Spleen (tissue), 11 donors: ENCODE results near the gene ITGA7. TPM values are rescaled to one million over a fixed set of nuclear protein-coding genes. Genes with fewer than 3 reads are reported as not detected.

ENCODE experiments used
- DNase-seq: peaks from one replicate; pipeline ENCODE4 v3.0.0-alpha.2; 2020
- H3K27ac ChIP-seq, 8 donors: fragments of 200-600 bp; sonication (generic) in 7 of 8; 1 replicate in 4 of 8; 2 replicates in 4 of 8; pipeline versions ENCODE4 v1.5.0 to v1.8.0; 2016 to 2021; ENCODE audit warnings: inconsistent platforms in 4 of 8, mild to moderate bottlenecking in 4 of 8, moderate library complexity in 1 of 8
- H3K27me3 ChIP-seq, 7 donors: fragments of 200-600 bp; sonication (generic) in 6 of 7; replicated peaks in 1 of 7; 1 replicate in 4 of 7; 2 replicates in 3 of 7; pipeline versions ENCODE4 v1.5.0 to v1.8.0; 2016 to 2021; ENCODE audit warnings: inconsistent platforms in 3 of 7, mild to moderate bottlenecking in 1 of 7
- H3K36me3 ChIP-seq, 6 donors: fragments of 200-600 bp; sonication (generic) in 5 of 6; 1 replicate in 4 of 6; 2 replicates in 2 of 6; pipeline versions ENCODE4 v1.5.0 to v1.8.0; 2016 to 2021; ENCODE audit warnings: inconsistent platforms in 2 of 6
- H3K4me1 ChIP-seq, 6 donors: fragments of 200-600 bp; sonication (generic) in 5 of 6; 1 replicate in 3 of 6; 2 replicates in 3 of 6; pipeline versions ENCODE4 v1.5.0 to v1.8.0; 2016 to 2021; ENCODE audit warnings: inconsistent platforms in 3 of 6
- H3K4me3 ChIP-seq, 8 donors: fragments of 200-600 bp; sonication (generic) in 7 of 8; 1 replicate in 4 of 8; 2 replicates in 4 of 8; pipeline versions ENCODE4 v1.5.0 to v1.8.0; 2016 to 2021; ENCODE audit warnings: inconsistent platforms in 4 of 8, mild to moderate bottlenecking in 4 of 8, moderate library complexity in 2 of 8
- H3K9me3 ChIP-seq, 8 donors: fragments of 200-600 bp; sonication (generic) in 7 of 8; 1 replicate in 4 of 8; 2 replicates in 4 of 8; pipeline versions ENCODE4 v1.5.0 to v1.8.0; 2016 to 2021; ENCODE audit warnings: inconsistent platforms in 4 of 8
- POLR2A ChIP-seq, 3 donors: fragments of 450-650 bp; IDR thresholded peaks; one replicate each; pipeline ENCODE4 v1.5.1; 2017; ENCODE audit warnings: antibody characterized with exemption in 3 of 3, mild to moderate bottlenecking in 1 of 3
- POLR2AphosphoS5 ChIP-seq, 3 donors: sonication (generic); formaldehyde crosslinking; IDR thresholded peaks; one replicate each; pipeline ENCODE4 v1.5.1; 2017; ENCODE audit warnings: antibody characterized with exemption in 3 of 3
- WGBS, 5 donors: extraction: QIAGEN DNeasy Blood & Tissue Kit in 3 of 5; methylation state at CpG; one replicate each; pipeline versions ENCODE4 v1.1.5 to v1.1.7; 2013 to 2018; 5-methylcytosine and 5-hydroxymethylcytosine counted together
- intact Hi-C: fragments of 100-400 bp; cut with DNase I; formaldehyde crosslinking; loops from one replicate; pipeline ENCODE4 v1.15.0; 2023; ENCODE audit warnings: low total_unique reads
- polyA plus RNA-seq, 3 donors: library from polyadenylated mRNA; stranded (reverse); fragments of 200-250 nt; gene quantifications; one replicate each; pipeline ENCODE4 v1.2.1, GENCODE V29; 2013
- total RNA-seq, 7 donors: library from RNA; depleted of rRNA in 3 of 7; stranded (reverse); fragments of >200 nt in 3 of 7; fragmentation: NEBNext Ultra II Directional in 4 of 7; extraction: Animal tissue kit (Norgen Biotek cat#: 25700) in 4 of 7; gene quantifications; one replicate each; pipeline versions ENCODE4 v1.1.0 to v1.2.1, GENCODE V29; 2016 to 2021
- TF ChIP-seq, protein P1 (sequence below), 11 experiments: fragments of 200-600 bp in 7 of 11; fragments of 450-650 bp in 4 of 11; sonication (generic) in 4 of 11; IDR thresholded peaks in 8 of 11; conservative IDR thresholded peaks in 3 of 11; 1 replicate in 7 of 11; 2 replicates in 4 of 11; pipeline versions ENCODE4 v1.4.0 to v1.8.0; 2016 to 2021; ENCODE audit warnings: antibody characterized with exemption in 11 of 11, inconsistent platforms in 4 of 11, mild to moderate bottlenecking in 1 of 11
- donor health status: healthy with polysubstance abuse.
- donor health status: DM: no; HTN: no; CAD: no; lungs with moderate emphysema.
- donor health status: DM: no; HTN: no; CAD: no.
- donor health status: Bipolar disorder and iron deficiency.
- donor health status: healthy.
- donor health status: DM: no; HTN: no; CAD: no.
- donor health status: DM: yes; HTN: yes; CAD: no.

Gene ITGA7
- total and polyA plus RNA-seq, 10 donors, result 4.4 to 93.2 (median 19.6) TPM

DNA sequence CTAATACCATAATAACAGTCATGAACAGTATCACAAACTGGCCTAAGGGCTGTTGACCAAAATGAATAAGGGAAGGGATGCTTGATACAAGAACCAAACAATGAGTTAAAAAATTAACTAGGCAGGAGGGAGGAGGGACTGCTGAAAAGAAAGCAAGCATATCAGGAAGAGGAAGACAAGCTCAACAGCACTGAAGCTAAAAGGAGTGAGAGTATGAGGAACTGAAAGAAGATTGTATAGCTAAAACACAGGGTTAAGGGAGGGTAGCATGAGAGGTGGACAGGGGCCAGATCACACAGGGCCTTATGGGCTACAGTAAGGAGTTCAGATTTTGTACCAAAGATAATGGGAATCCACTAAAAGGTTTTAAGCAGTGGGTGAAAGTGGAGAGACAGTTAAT, 34.1 kb downstream of the ITGA7 start:
- no peak overlapping the region for H3K4me3 ChIP-seq
- no peaks in the 10 kb centered on the region for H3K36me3 ChIP-seq
- H3K27ac ChIP-seq, result peak overlapping the region; percentile 30 to 85 (median 75)
- H3K9me3 ChIP-seq, result no peaks in the 10 kb centered on the region
- no peaks in the 10 kb centered on the region for H3K27me3 ChIP-seq
- DNase-seq, result no peak
- TF ChIP-seq POLR2AphosphoS5 (IDR thresholded peaks at IDR 0.05) (peak in 1 of 3 donors; percentile 18), POLR2A (IDR thresholded peaks at IDR 0.05) (no peak)
- intact Hi-C loops, result no loop called here
- peaks cover 0 to 23% (median 6%) of the 10 kb centered on the region in 6 donors for H3K4me1 ChIP-seq

DNA sequence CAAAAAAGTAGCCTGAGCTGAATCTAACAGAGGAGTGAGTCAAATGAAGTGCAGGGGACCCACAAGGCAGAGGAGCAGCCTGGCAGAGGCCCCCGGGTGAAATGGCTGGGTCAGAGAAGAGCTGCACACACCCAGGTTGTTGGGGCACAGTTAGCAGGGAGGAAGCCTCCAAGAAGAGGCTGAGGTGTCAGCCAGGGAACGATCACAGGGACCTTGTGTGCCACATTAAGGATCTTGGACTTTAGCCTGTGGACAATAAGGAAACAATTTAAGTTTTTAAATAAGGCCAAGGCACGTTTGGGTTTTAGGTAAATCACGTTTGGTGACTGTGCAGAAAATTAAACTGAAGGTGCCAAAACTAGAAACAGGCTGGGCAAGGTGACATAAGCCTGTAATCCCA, 36.0 kb downstream of the ITGA7 start:
- WGBS, 5 donors, result 64 to 76% (median 69%) methylated on average over 4 of the region's 4 CpGs
- no peak for DNase-seq
- intact Hi-C loops, result no loop called here

DNA sequence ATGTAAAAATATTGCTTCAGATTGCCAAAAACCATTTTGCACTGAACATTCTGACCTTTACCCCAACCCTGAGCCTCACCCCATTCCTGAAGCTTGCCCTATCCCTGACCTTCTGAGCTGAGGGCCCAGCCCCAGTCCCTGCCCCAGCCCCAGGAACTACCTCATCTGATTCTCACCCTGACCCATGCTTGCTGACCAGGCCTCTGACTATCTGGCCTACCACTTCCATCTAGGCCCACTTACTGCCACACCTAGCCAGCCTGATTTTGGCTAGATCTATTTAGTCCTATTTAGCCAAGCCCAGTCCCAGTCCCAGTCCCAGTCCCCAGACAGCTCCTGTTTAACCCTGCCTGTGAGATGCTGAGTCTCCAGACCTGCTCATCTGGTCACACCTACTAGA, 37.4 kb downstream of the ITGA7 start:
- Histone ChIP-seq H3K4me3 (no peak overlapping the region), H3K9me3 (no peaks in the 10 kb centered on the region), H3K27ac (peak overlapping the region in 1 of 8 donors; percentile 2), H3K27me3 (no peaks in the 10 kb centered on the region), H3K4me1 (peaks cover 0 to 19% (median 6%) of the 10 kb centered on the region in 6 donors), H3K36me3 (no peaks in the 10 kb centered on the region)
- intact Hi-C loops, result no loop called here
- no peak for DNase-seq
- no peak for TF ChIP-seq POLR2A (IDR thresholded peaks at IDR 0.05)
- TF ChIP-seq POLR2AphosphoS5 (IDR thresholded peaks at IDR 0.05), result no peak
- TF ChIP-seq, protein P1, sequence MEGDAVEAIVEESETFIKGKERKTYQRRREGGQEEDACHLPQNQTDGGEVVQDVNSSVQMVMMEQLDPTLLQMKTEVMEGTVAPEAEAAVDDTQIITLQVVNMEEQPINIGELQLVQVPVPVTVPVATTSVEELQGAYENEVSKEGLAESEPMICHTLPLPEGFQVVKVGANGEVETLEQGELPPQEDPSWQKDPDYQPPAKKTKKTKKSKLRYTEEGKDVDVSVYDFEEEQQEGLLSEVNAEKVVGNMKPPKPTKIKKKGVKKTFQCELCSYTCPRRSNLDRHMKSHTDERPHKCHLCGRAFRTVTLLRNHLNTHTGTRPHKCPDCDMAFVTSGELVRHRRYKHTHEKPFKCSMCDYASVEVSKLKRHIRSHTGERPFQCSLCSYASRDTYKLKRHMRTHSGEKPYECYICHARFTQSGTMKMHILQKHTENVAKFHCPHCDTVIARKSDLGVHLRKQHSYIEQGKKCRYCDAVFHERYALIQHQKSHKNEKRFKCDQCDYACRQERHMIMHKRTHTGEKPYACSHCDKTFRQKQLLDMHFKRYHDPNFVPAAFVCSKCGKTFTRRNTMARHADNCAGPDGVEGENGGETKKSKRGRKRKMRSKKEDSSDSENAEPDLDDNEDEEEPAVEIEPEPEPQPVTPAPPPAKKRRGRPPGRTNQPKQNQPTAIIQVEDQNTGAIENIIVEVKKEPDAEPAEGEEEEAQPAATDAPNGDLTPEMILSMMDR (IDR thresholded peaks at IDR 0.05 in 8 of 11, conservative IDR thresholded peaks at IDR 0.05 in 3 of 11), result no peak

More for the DNA sequence above, 36.0 kb downstream of the ITGA7 start:
- no peaks in the 10 kb centered on the region for H3K27me3 ChIP-seq
- H3K4me3 ChIP-seq, result no peak overlapping the region
- peaks cover 0 to 23% (median 6%) of the 10 kb centered on the region in 6 donors for H3K4me1 ChIP-seq
- H3K36me3 ChIP-seq, result no peaks in the 10 kb centered on the region
- no peak for TF ChIP-seq POLR2A (IDR thresholded peaks at IDR 0.05)
- TF ChIP-seq, protein P1 (IDR thresholded peaks at IDR 0.05 in 8 of 11, conservative IDR thresholded peaks at IDR 0.05 in 3 of 11), result no peak
- H3K9me3 ChIP-seq, result no peaks in the 10 kb centered on the region
- H3K27ac ChIP-seq, result no peak overlapping the region

DNA sequence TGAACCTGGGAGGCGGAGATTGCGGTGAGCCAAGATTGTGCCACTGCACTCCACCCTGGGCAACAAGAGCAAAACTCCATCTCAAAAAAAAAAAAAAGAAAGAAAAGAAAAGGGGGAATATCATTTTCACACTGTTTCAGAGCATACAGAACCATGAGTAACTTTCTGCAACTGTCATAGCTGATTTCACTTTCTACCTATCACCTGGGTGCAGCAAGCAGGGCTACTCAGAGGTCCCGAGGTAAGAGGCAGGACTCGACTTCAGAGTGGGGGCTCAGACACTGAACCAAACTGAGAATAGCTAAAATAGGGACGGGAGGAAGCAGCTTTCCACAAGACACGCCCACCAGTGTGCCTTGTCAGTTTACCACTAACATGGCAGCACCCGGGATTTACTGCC, 41.2 kb downstream of the ITGA7 start:
- DNase-seq, result no peak
- TF ChIP-seq POLR2AphosphoS5 (IDR thresholded peaks at IDR 0.05), result no peak
- TF ChIP-seq, protein P1 (IDR thresholded peaks at IDR 0.05 in 8 of 11, conservative IDR thresholded peaks at IDR 0.05 in 3 of 11), result no peak
- TF ChIP-seq POLR2A (IDR thresholded peaks at IDR 0.05), result no peak
- no peaks in the 10 kb centered on the region for H3K36me3 ChIP-seq
- WGBS, 5 donors, result 57 to 74% (median 71%) methylated on average over 7 of the region's 7 CpGs
- H3K4me1 ChIP-seq, result no peaks in the 10 kb centered on the region
- no peak overlapping the region for H3K27ac ChIP-seq
- intact Hi-C loops, result no loop called here
- no peak overlapping the region for H3K4me3 ChIP-seq
- no peaks in the 10 kb centered on the region for H3K9me3 ChIP-seq
- H3K27me3 ChIP-seq, result no peaks in the 10 kb centered on the region

DNA sequence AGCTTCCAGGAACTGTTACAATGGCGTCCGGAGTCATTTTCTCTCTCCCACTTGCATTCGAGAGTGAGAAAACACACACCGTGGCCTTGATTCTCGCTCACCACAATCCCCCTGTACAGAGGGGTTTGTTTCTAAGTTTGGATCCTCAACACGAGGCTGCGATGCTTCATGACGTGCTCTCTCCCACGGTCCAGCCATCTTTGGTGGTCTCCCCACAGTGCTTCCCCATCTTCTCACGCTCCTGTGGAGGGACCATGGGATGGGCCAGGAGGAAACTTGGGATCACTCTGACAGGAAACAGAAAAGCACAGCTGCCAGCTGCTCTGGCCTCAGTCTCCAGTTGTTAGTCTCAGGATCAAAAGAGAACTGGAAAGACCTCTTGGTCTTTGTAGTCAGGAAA, 42.9 kb downstream of the ITGA7 start:
- DNase-seq, result no peak
- intact Hi-C loops, result no loop called here
- TF ChIP-seq, protein P1 (IDR thresholded peaks at IDR 0.05 in 8 of 11, conservative IDR thresholded peaks at IDR 0.05 in 3 of 11), result no peak
- no peak for TF ChIP-seq POLR2A (IDR thresholded peaks at IDR 0.05)
- TF ChIP-seq POLR2AphosphoS5 (IDR thresholded peaks at IDR 0.05), result no peak
- Histone ChIP-seq H3K9me3 (no peaks in the 10 kb centered on the region), H3K27ac (no peak overlapping the region), H3K36me3 (no peaks in the 10 kb centered on the region), H3K27me3 (no peaks in the 10 kb centered on the region), H3K4me1 (peaks cover 0 to 4% (median 0%) of the 10 kb centered on the region in 6 donors), H3K4me3 (no peak overlapping the region)
- WGBS, 5 donors, result 77 to 93% (median 86%) methylated on average over 10 of the region's 10 CpGs
